GM12878 (cell line): ENCODE results near the gene TCF7L2. TPM values are rescaled to one million over a fixed set of nuclear protein-coding genes. Genes with fewer than 3 reads are reported as not detected.

Experiments used
- ATAC-seq: fragments of 200-7000 bp; cut with Tn5 transposase; 3 replicates; pipeline ENCODE4 v1.9.1; 2020; ENCODE audit warnings: mild to moderate bottlenecking, moderate library complexity
- BruUV-seq: library from RNA; stranded (reverse); fragments of 400-500 nt; replicated peaks from 2 replicates; lab custom pipeline; 2021; lab: Mats Ljungman, UMichigan
- CTCF ChIA-PET: fragments of 300-600 bp; sonication (Branson Sonifier 250); formaldehyde crosslinking; extraction: SDS; loops from one replicate; lab custom pipeline; 2021; ENCODE audit warnings: inconsistent platforms; lab: Yijun Ruan, JAX
- POLR2A ChIA-PET: fragments of 350-600 bp; formaldehyde crosslinking; extraction: SDS; loops from one replicate; lab custom pipeline; 2021; ENCODE audit warnings: inconsistent platforms; lab: Charles Lee
- RAD21 ChIA-PET: fragments of 300-600 bp; sonication (Branson Sonifier 250); formaldehyde crosslinking; loops from one replicate; lab custom pipeline; 2023; ENCODE audit warnings: antibody characterized with exemption; ENCODE audit not compliant: unreplicated experiment; lab: Charles Lee
- SMC1A ChIA-PET: fragments of 300-600 bp; sonication (Branson Sonifier 250); formaldehyde crosslinking; loops from one replicate; lab custom pipeline; 2023; ENCODE audit not compliant: unreplicated experiment, uncharacterized antibody; lab: Charles Lee
- DNase-seq: peaks from one replicate; pipeline ENCODE4 v3.0.0-alpha.2; 2011; ENCODE audit warnings: low read depth, low spot score
- FAIRE-seq: peaks from 3 replicates; lab custom pipeline; 2011; peaks lifted over from hg19 to GRCh38; lab: Jason Lieb, UNC
- H2AFZ ChIP-seq: 2 replicates; pipeline ENCODE4 v1.6.0; 2011; ENCODE audit warnings: low read depth, low read length, control low read depth; ENCODE audit not compliant: control insufficient read depth
- H3K27ac ChIP-seq: 2 replicates; pipeline ENCODE4 v1.5.1; 2011; ENCODE audit warnings: control low read depth; ENCODE audit not compliant: control insufficient read depth, insufficient read depth
- H3K27me3 ChIP-seq, 2 experiments: replicated peaks in 1 of 2; 2 replicates each; pipeline versions ENCODE4 v1.6.0 to v1.6.1; 2011; ENCODE audit warnings: low read length in 1 of 2; ENCODE audit not compliant: control insufficient read depth in 2 of 2, insufficient read depth in 2 of 2
- H3K36me3 ChIP-seq, 2 experiments: 2 replicates each; pipeline ENCODE4 v1.5.1; 2011; ENCODE audit warnings: low read length in 1 of 2; ENCODE audit not compliant: control insufficient read depth in 2 of 2, insufficient read depth in 2 of 2
- H3K4me1 ChIP-seq: 2 replicates; pipeline ENCODE4 v1.6.1; 2011; ENCODE audit warnings: mild to moderate bottlenecking, low read length, moderate library complexity, mixed read lengths; ENCODE audit not compliant: control insufficient read depth, insufficient read depth
- H3K4me2 ChIP-seq: 2 replicates; pipeline ENCODE4 v1.6.0; 2011; ENCODE audit warnings: control low read depth; ENCODE audit not compliant: control insufficient read depth, insufficient read depth
- H3K4me3 ChIP-seq: fragments of 200-600 bp; sonication (generic); 2 replicates; pipeline ENCODE4 v1.5.1; 2016
- H3K79me2 ChIP-seq: 2 replicates; pipeline ENCODE4 v1.6.0; 2011; ENCODE audit warnings: low read length; ENCODE audit not compliant: control insufficient read depth, insufficient read depth
- H3K9ac ChIP-seq: 2 replicates; pipeline ENCODE4 v1.8.0; 2011; ENCODE audit warnings: low read length, control low read depth, mixed read lengths; ENCODE audit not compliant: control insufficient read depth, insufficient read depth
- H3K9me3 ChIP-seq: replicated peaks from 3 replicates; pipeline ENCODE4 v1.5.1; 2011; ENCODE audit warnings: mild to moderate bottlenecking, low read length; ENCODE audit not compliant: control insufficient read depth, insufficient read depth
- H4K20me1 ChIP-seq: 2 replicates; pipeline ENCODE4 v1.6.0; 2011; ENCODE audit not compliant: control insufficient read depth, insufficient read depth
- CREM ChIP-seq: IDR thresholded peaks from 2 replicates; pipeline ENCODE4 v1.6.1; 2014; ENCODE audit warnings: antibody characterized with exemption, low read depth
- FOXM1 ChIP-seq: IDR thresholded peaks from 2 replicates; pipeline ENCODE4 v1.6.1; 2012; ENCODE audit warnings: low read depth, mild to moderate bottlenecking, inconsistent platforms, low read length, moderate library complexity
- GABPA ChIP-seq: IDR thresholded peaks from 2 replicates; pipeline ENCODE4 v1.6.1; 2014; ENCODE audit warnings: antibody characterized with exemption, low read depth, mild to moderate bottlenecking, inconsistent platforms
- JUNB ChIP-seq: IDR thresholded peaks from 2 replicates; pipeline ENCODE4 v1.6.1; 2016; ENCODE audit warnings: antibody characterized with exemption, mild to moderate bottlenecking
- KDM1A ChIP-seq: fragments of 200-600 bp; sonication (generic); IDR thresholded peaks from 2 replicates; pipeline ENCODE4 v1.6.1; 2016; ENCODE audit warnings: borderline replicate concordance
- MEF2A ChIP-seq: IDR thresholded peaks from 2 replicates; pipeline ENCODE4 v1.6.1; 2011; ENCODE audit warnings: low read depth, mild to moderate bottlenecking, low read length, moderate library complexity; ENCODE audit not compliant: insufficient read depth
- MYB ChIP-seq: fragments of 150-350 bp; IDR thresholded peaks from 2 replicates; pipeline ENCODE4 v1.6.1; 2014; ENCODE audit warnings: mild to moderate bottlenecking, low read depth, low read length, borderline replicate concordance
- MYC ChIP-seq: IDR thresholded peaks from 2 replicates; pipeline ENCODE4 v1.6.1; 2011; ENCODE audit warnings: mild to moderate bottlenecking, low read length, moderate library complexity, inconsistent platforms; ENCODE audit not compliant: insufficient read depth, insufficient replicate concordance, insufficient read length, severe bottlenecking
- NFYB ChIP-seq: IDR thresholded peaks from 2 replicates; pipeline ENCODE4 v1.6.1; 2011; ENCODE audit warnings: low read depth, mild to moderate bottlenecking, low read length, improper control_type of control experiment, moderate library complexity; ENCODE audit not compliant: insufficient read depth
- PAX8 ChIP-seq: fragments of 450-650 bp; IDR thresholded peaks from 2 replicates; pipeline ENCODE4 v1.6.1; 2017; ENCODE audit warnings: mild to moderate bottlenecking, moderate library complexity
- PRDM15 ChIP-seq: fragments of 450-650 bp; formaldehyde crosslinking; IDR thresholded peaks from 2 replicates; pipeline ENCODE4 v1.4.0; 2020; ENCODE audit warnings: mild to moderate bottlenecking, moderate library complexity
- REST ChIP-seq: IDR thresholded peaks from 2 replicates; pipeline ENCODE4 v1.6.1; 2012; ENCODE audit warnings: mild to moderate bottlenecking, low read depth, low read length
- TAF1 ChIP-seq: IDR thresholded peaks from 2 replicates; pipeline ENCODE4 v1.6.1; 2011; ENCODE audit warnings: mild to moderate bottlenecking, low read depth, low read length, borderline replicate concordance
- USF2 ChIP-seq: IDR thresholded peaks from 2 replicates; pipeline ENCODE4 v1.6.1; 2011; ENCODE audit warnings: low read depth, low read length, improper control_type of control experiment, borderline replicate concordance
- ZBTB33 ChIP-seq: fragments of 450-650 bp; IDR thresholded peaks from 2 replicates; pipeline ENCODE4 v1.6.1; 2017; ENCODE audit warnings: mild to moderate bottlenecking
- ZNF622 ChIP-seq: fragments of 450-650 bp; IDR thresholded peaks from 2 replicates; pipeline ENCODE4 v1.6.1; 2017; ENCODE audit warnings: mild to moderate bottlenecking, inconsistent platforms
- WGBS: methylation state at CpG from one replicate; pipeline ENCODE4 v1.1.6; 2016; ENCODE audit warnings: low lambda C conversion rate; ENCODE audit not compliant: insufficient replicate concordance, insufficient coverage; ENCODE audit errors: missing lambda C conversion rate; 5-methylcytosine and 5-hydroxymethylcytosine counted together
- in situ Hi-C: fragments of 300-500 bp; cut with MboI; formaldehyde crosslinking; loops from 9 replicates; pipeline ENCODE4 v1.14.3; 2018; ENCODE audit warnings: mixed read lengths
- intact Hi-C: fragments of 100-400 bp; cut with micrococcal nuclease; formaldehyde crosslinking; loops from one replicate; pipeline ENCODE4 v1.14.2; 2022; ENCODE audit not compliant: unreplicated experiment
- polyA plus RNA-seq, 11 experiments: library from polyadenylated mRNA; depleted of rRNA in 4 of 11; unstranded in 6 of 11; stranded (reverse) in 5 of 11; fragments of >200 nt; fragmentation: Nextera tagmentation in 4 of 11; fragmentation: Illumina TruSeq in 1 of 11; extraction: Ambion mirVana in 4 of 11; extraction: Trizol in 1 of 11; gene quantifications; 1 replicate in 1 of 11; 2 replicates in 10 of 11; pipeline versions ENCODE4 v1.2.1 to v1.2.3, GENCODE V29; 2011 to 2016; ENCODE audit warnings: inconsistent platforms in 2 of 11, missing spikeins in 2 of 11, low read depth in 1 of 11
- total RNA-seq, 4 experiments: library from RNA; depleted of rRNA in 3 of 4; stranded (reverse); fragments of >200 nt in 3 of 4; fragmentation: Illumina TruSeq in 1 of 4; extraction: Trizol in 1 of 4; gene quantifications; 2 replicates each; pipeline versions ENCODE4 v1.2.1 to v1.2.3, GENCODE V29; 2013 to 2021

Gene TCF7L2
- total and polyA plus RNA-seq, 10 of the 15 experiments (the other 5 are each of a cell fraction or from before 2014, with no cell fraction given) = 0.02 to 1.1 (median 0.35) TPM; not detected in 4

DNA sequence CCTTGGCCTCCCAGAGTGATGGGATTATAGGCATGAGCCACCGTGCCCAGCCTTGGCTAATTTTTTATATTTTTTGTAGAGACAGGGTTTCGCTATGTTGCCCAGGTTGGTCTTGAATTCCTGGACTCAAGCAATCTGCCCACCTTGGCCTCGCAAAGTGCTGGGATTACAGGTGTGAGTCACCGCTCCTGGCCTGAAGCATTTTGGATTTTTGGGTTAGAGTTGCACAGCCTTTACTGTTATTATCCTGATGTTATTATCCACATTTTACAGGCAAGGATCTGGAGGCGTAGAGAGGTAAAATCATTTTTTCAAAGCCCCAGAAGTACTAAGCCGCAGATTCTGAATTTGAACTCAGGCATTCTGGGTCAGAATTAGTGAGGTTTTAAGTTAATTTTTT, 75.4 kb downstream of the TCF7L2 start:
- Histone ChIP-seq H3K4me1 (no peaks in the 10 kb centered on the region), H3K9me3 (no peaks in the 10 kb centered on the region), H3K36me3 (no peaks in the 10 kb centered on the region), H3K9ac (no peak overlapping the region), H3K4me3 (no peak overlapping the region), H3K4me2 (no peak overlapping the region), H3K79me2 (no peaks in the 10 kb centered on the region), H2AFZ (no peak overlapping the region), H4K20me1 (no peaks in the 10 kb centered on the region), H3K27me3 (no peaks in the 10 kb centered on the region; a peak in 1 of 4 replicates), H3K27ac (no peak overlapping the region)
- no TSS peak for BruUV-seq
- POLR2A ChIA-PET = no interaction called here
- ATAC-seq (no peak), DNase-seq (no peak), FAIRE-seq (no peak)
- CTCF ChIA-PET = no interaction called here
- 51% methylated on average over 6 of the region's 6 CpGs for WGBS
- intact Hi-C loops (no loop called here), in situ Hi-C loops (no loop called here)
- SMC1A ChIA-PET = no interaction called here
- RAD21 ChIA-PET = no interaction called here
- TF ChIP-seq GABPA (no peak), CREM (no peak), NFYB (no peak), TAF1 (no peak), PAX8 (no peak), FOXM1 (no peak), MYC (no peak), MEF2A (no peak), USF2 (no peak), ZNF622 (no peak), ZBTB33 (no peak), JUNB (no peak), KDM1A (no peak), PRDM15 (CRISPR knock-in tag) (no peak), REST (no peak), MYB (no peak)
